GM06990 (cell line): ENCODE results near the gene SAMD11.

Experiments used
- DNase-seq: peaks from one replicate; pipeline ENCODE4 v3.0.0-alpha.2; 2011; ENCODE audit not compliant: insufficient read length; ENCODE audit errors: extremely low read depth
- H3K27me3 ChIP-seq: replicated peaks from 2 replicates; pipeline ENCODE4 v1.6.0; 2011; ENCODE audit warnings: low read length; ENCODE audit not compliant: control insufficient read depth, insufficient read depth
- H3K36me3 ChIP-seq: 2 replicates; pipeline ENCODE4 v1.5.1; 2011; ENCODE audit warnings: low read length; ENCODE audit not compliant: control insufficient read depth, insufficient read depth
- H3K4me3 ChIP-seq: replicated peaks from 2 replicates; pipeline ENCODE4 v1.5.1; 2011; ENCODE audit warnings: low read depth, mild to moderate bottlenecking, control low read depth, low read length
- TF ChIP-seq, protein P1 (sequence below): IDR thresholded peaks from 2 replicates; pipeline ENCODE4 v1.5.1; 2011; ENCODE audit warnings: low read length, control low read depth, mild to moderate bottlenecking, inconsistent platforms; ENCODE audit not compliant: insufficient read depth, poor library complexity, severe bottlenecking

Gene SAMD11

GRCh38 chr1:928825-929661 lies 5.3 kb downstream of the SAMD11 start:
- Histone ChIP-seq H3K36me3 (no peaks in the 10 kb centered on the region), H3K4me3 (no peak overlapping the region), H3K27me3 (peaks cover 2% of the 10 kb centered on the region)
- TF ChIP-seq, protein P1, sequence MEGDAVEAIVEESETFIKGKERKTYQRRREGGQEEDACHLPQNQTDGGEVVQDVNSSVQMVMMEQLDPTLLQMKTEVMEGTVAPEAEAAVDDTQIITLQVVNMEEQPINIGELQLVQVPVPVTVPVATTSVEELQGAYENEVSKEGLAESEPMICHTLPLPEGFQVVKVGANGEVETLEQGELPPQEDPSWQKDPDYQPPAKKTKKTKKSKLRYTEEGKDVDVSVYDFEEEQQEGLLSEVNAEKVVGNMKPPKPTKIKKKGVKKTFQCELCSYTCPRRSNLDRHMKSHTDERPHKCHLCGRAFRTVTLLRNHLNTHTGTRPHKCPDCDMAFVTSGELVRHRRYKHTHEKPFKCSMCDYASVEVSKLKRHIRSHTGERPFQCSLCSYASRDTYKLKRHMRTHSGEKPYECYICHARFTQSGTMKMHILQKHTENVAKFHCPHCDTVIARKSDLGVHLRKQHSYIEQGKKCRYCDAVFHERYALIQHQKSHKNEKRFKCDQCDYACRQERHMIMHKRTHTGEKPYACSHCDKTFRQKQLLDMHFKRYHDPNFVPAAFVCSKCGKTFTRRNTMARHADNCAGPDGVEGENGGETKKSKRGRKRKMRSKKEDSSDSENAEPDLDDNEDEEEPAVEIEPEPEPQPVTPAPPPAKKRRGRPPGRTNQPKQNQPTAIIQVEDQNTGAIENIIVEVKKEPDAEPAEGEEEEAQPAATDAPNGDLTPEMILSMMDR: no peak
- no peak for DNase-seq

DNA sequence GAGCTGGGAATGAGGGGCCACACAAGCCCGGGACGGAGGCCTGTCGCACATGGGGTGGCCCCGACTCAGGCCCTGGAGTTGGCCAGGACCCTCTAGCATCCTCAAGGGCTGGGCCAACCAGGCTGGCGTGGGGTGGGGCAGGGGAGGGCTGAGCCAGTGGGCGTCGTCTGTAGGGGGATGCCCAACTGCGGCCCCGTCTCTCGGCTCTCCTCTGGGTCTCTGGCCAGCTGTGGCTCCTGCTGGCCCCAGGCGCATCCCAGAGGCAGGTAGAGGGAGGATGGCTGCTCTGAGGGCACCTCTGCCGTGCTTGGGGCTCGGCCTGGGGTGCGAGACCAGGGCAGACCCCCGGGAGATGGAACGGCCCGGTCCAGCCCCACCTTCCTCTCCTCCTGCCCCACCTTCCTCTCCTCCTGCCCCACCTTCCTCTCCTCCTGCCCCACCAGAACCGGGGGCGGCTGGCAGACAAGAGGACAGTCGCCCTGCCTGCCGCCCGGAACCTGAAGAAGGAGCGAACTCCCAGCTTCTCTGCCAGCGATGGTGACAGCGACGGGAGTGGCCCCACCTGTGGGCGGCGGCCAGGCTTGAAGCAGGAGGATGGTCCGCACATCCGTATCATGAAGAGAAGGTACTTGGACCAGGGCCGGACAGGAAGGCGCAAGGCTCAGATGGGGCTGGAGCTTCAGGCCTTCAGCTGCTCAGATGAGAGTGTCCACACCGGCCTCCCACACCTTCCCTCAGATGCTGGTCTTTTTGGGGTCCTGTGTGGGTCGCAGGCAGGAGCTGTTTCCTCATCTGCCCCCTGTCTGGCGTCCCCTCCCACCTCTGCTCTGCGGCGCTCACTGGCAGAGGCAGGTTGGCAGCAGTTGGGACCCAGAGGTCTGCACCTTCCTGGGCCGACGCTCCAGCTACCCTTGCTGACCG lies 6.2 kb downstream of the SAMD11 start:
- Histone ChIP-seq H3K4me3 (no peak overlapping the region), H3K36me3 (no peaks in the 10 kb centered on the region), H3K27me3 (peaks cover 2% of the 10 kb centered on the region)
- TF ChIP-seq, protein P1: no peak
- no peak for DNase-seq

GRCh38 chr1:930633-931138 lies 7.0 kb downstream of the SAMD11 start:
- H3K4me3 ChIP-seq: no peak overlapping the region
- H3K36me3 ChIP-seq: no peaks in the 10 kb centered on the region
- H3K27me3 ChIP-seq: peaks cover 2% of the 10 kb centered on the region
- no peak for DNase-seq
- TF ChIP-seq, protein P1: no peak

- H3K36me3 ChIP-seq: no peaks in the 10 kb centered on the region
- H3K4me3 ChIP-seq: no peak overlapping the region
- TF ChIP-seq, protein P1: no peak
- no peak for DNase-seq
- H3K27me3 ChIP-seq: no peaks in the 10 kb centered on the region; the same call in 1 of the 2 replicates
Measured at GRCh38 chr1:931380-932172, 7.9 kb downstream of the SAMD11 start.

GRCh38 chr1:932173-932510 lies 8.4 kb downstream of the SAMD11 start:
- Histone ChIP-seq H3K36me3 (no peaks in the 10 kb centered on the region), H3K27me3 (no peaks in the 10 kb centered on the region; the same call in 1 of the 2 replicates), H3K4me3 (no peak overlapping the region)
- DNase-seq: no peak
- TF ChIP-seq, protein P1: no peak
